Measurements from ENCODE around the gene TRPC6. TPM values are rescaled to one million over a fixed set of nuclear protein-coding genes. Genes with fewer than 3 reads are reported as not detected.
A peak's percentile ranks its signal among the peaks of the same experiment; 100 is the strongest.

Gene TRPC6
- total and polyA plus RNA-seq, 3 donors from 2014 or later = 1.4 to 4.1 (median 3.7) TPM

DNA sequence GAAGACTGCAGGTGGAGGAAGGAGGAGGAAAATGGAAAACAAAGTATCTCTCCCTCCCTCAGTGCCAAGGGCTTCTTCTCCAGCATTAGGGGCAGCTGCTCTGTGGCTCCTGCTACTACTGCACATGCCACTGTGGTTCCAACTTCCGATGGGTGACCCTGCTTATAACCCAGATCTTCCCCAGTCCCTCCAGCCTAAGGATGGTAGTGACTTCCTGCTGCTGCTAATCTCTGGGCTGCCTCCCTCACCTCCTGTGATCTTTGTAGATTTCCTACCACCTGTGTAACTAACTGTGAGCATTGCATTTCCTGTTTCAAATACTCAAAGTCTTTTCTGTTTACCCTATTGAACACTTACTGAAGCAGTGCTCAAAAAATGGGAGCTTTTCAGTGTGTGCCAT, 28.7 kb upstream of the TRPC6 start:
- Histone ChIP-seq H3K4me3 (no peak overlapping the region), H3K36me3 (ENCODE audit: low read depth, missing control alignments) (no peaks in the 10 kb centered on the region), H3K27ac (no peak overlapping the region), H3K27me3 (no peaks in the 10 kb centered on the region), H3K4me1 (no peaks in the 10 kb centered on the region), H3K9me3 (no peaks in the 10 kb centered on the region)
- 31 to 78% methylated on average over 1 of the region's 1 CpG for WGBS, 2 donors
- TF ChIP-seq POLR2A (IDR thresholded peaks at IDR 0.05) = no peak
- TF ChIP-seq CTCF (IDR thresholded peaks at IDR 0.05) = no peak
- intact Hi-C loops (cut with DNase I; ENCODE audit: low total_unique reads) = no loop called here
- no peak for DNase-seq

DNA sequence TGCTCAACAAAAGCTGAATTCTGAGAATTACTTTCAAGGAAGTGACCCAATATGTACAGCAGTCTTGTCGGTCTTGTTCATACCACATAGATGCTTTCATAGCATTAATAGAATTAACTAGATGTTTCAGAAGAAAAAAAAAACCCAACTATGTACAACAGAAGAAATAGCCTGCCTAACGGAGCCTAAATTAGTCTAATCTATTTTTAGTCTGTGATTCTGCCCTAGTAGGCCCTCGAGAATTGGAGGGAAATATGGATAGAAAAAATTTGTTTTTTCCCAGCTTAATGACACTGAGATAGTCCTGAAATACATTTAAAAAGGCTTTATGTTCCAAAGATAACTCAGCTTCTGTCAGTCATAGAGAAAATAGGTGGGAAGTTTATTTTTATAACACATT, 17.1 kb upstream of the TRPC6 start:
- Histone ChIP-seq H3K27me3 (no peaks in the 10 kb centered on the region), H3K27ac (no peak overlapping the region), H3K4me1 (no peaks in the 10 kb centered on the region), H3K36me3 (ENCODE audit: low read depth, missing control alignments) (no peaks in the 10 kb centered on the region), H3K9me3 (no peaks in the 10 kb centered on the region), H3K4me3 (no peak overlapping the region)
- no peak for TF ChIP-seq POLR2A (IDR thresholded peaks at IDR 0.05)
- no peak for TF ChIP-seq CTCF (IDR thresholded peaks at IDR 0.05)
- no peak for DNase-seq
- WGBS, 2 donors = 54 to 57% methylated on average over 3 of the region's 3 CpGs
- intact Hi-C loops (cut with DNase I; ENCODE audit: low total_unique reads) = no loop called here

DNA sequence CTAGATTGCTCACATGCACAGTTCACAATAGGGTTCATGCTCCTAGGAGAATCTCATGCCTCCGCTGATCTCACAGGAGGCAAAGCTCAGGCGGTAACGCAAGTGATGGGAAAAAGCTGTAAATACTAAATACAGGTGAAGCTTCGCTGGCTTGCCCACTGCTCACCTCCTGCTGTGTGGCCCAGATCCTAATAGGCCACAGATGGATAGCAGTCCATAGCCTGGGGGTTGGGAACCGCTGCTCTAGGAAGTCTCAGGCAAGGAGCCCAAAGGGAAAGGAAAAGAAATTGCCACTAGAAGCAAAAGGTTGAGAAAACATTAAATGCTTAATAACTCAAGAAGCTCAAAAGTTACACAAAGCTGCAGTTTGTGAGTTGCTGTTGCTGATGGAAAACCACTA, 3.2 kb upstream of the TRPC6 start:
- no peaks in the 10 kb centered on the region for H3K4me1 ChIP-seq
- no peaks in the 10 kb centered on the region for H3K9me3 ChIP-seq
- no peak overlapping the region for H3K27ac ChIP-seq
- no peaks in the 10 kb centered on the region for H3K36me3 ChIP-seq (ENCODE audit: low read depth, missing control alignments)
- intact Hi-C loops (cut with DNase I; ENCODE audit: low total_unique reads) = no loop called here
- DNase-seq = no peak
- no peak for TF ChIP-seq CTCF (IDR thresholded peaks at IDR 0.05)
- TF ChIP-seq POLR2A (IDR thresholded peaks at IDR 0.05) = no peak
- 95% methylated on average over 5 of the region's 5 CpGs for WGBS, 2 donors
- H3K27me3 ChIP-seq = no peaks in the 10 kb centered on the region
- no peak overlapping the region for H3K4me3 ChIP-seq

DNA sequence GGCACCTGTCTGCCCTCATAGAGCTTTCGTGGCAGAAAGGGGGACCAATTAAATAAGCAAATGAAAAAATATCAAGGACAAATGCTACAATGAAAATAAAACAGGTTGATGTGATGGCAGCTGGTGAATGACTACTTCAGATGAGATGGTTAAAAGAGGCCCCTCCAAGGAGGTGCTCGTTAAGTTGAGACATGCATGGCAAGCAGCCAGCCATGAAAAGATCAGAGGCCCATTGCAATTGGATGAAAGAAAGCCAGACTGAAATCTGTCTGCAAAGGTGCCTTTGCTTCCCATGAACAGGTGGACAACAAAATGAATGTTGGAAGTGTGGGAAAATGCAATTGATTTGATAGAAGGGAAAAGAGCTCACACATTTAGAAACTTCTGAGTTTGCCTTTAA, 848 bp upstream of the TRPC6 start:
- TF ChIP-seq CTCF (IDR thresholded peaks at IDR 0.05) (no peak), POLR2A (IDR thresholded peaks at IDR 0.05) (no peak)
- no peak for DNase-seq
- H3K4me3 ChIP-seq = no peak overlapping the region
- intact Hi-C loops (cut with DNase I; ENCODE audit: low total_unique reads) = no loop called here
- H3K36me3 ChIP-seq (ENCODE audit: low read depth, missing control alignments) = no peaks in the 10 kb centered on the region
- no peaks in the 10 kb centered on the region for H3K9me3 ChIP-seq
- no peaks in the 10 kb centered on the region for H3K4me1 ChIP-seq
- WGBS, 2 donors = 41 to 46% methylated on average over 2 of the region's 2 CpGs
- no peaks in the 10 kb centered on the region for H3K27me3 ChIP-seq
- H3K27ac ChIP-seq = no peak overlapping the region

GRCh38 chr11:101584129-101584515, 315 bp upstream of the TRPC6 start:
- H3K27me3 ChIP-seq = no peaks in the 10 kb centered on the region
- no peak for DNase-seq
- no peaks in the 10 kb centered on the region for H3K36me3 ChIP-seq (ENCODE audit: low read depth, missing control alignments)
- WGBS, 2 donors = 14 to 21% methylated on average over 8 of the region's 8 CpGs
- no peaks in the 10 kb centered on the region for H3K9me3 ChIP-seq
- TF ChIP-seq POLR2A (IDR thresholded peaks at IDR 0.05) (no peak), CTCF (IDR thresholded peaks at IDR 0.05) (no peak)
- peak overlapping the region; percentile 55 to 73 for H3K4me3 ChIP-seq
- no peak overlapping the region for H3K27ac ChIP-seq
- no peaks in the 10 kb centered on the region for H3K4me1 ChIP-seq
- intact Hi-C loops (cut with DNase I; ENCODE audit: low total_unique reads) = no loop called here
